Right atrium auricular region (tissue), 2 donors: Measurements from ENCODE around the gene NEDD4L. TPM values are rescaled to one million over a fixed set of nuclear protein-coding genes. Genes with fewer than 3 reads are reported as not detected.
"Not testable (repeated sequence)": the region's sequence is repeated elsewhere in the genome, so short reads cannot be mapped to it uniquely, and the experiment has no call there.

Experiments
- DNase-seq: peaks from one replicate; pipeline ENCODE4 v3.0.0-alpha.2; 2019; ENCODE audit warnings: low spot score
- H3K27ac ChIP-seq, 2 donors: fragments of 200-600 bp; sonication (generic); 1 replicate in 1 of 2; 2 replicates in 1 of 2; pipeline ENCODE4 v1.5.1; 2016 to 2019
- H3K27me3 ChIP-seq, 2 donors: fragments of 200-600 bp; sonication (generic); one replicate each; pipeline versions ENCODE4 v1.5.1 to v1.6.0; 2017 to 2019
- H3K36me3 ChIP-seq: fragments of 200-600 bp; sonication (generic); one replicate; pipeline ENCODE4 v1.5.1; 2016
- H3K4me1 ChIP-seq, 2 donors: fragments of 200-600 bp; sonication (generic); one replicate each; pipeline versions ENCODE4 v1.5.1 to v1.6.0; 2017 to 2019
- H3K4me3 ChIP-seq, 2 donors: fragments of 200-600 bp; sonication (generic); 1 replicate in 1 of 2; 2 replicates in 1 of 2; pipeline ENCODE4 v1.5.1; 2017 to 2019; ENCODE audit warnings: mild to moderate bottlenecking in 1 of 2, moderate library complexity in 1 of 2
- H3K9me3 ChIP-seq, 2 donors: fragments of 200-600 bp; sonication (generic); one replicate each; pipeline ENCODE4 v1.5.1; 2019
- CTCF ChIP-seq, 2 donors: fragments of 200-600 bp; sonication (generic); IDR thresholded peaks; one replicate each; pipeline ENCODE4 v1.5.1; 2019; ENCODE audit warnings: antibody characterized with exemption in 2 of 2
- total RNA-seq, 2 donors: library from RNA; depleted of rRNA; stranded (reverse); fragments of >200 nt; gene quantifications; one replicate each; pipeline ENCODE4 v1.1.0, GENCODE V29; 2016

Gene NEDD4L
- total RNA-seq, 2 donors from 2014 or later: 45.0 to 68.0 TPM

- H3K4me1 ChIP-seq: peaks cover 0 to 30% of the 10 kb centered on the region in 2 donors
- H3K27me3 ChIP-seq: no peaks in the 10 kb centered on the region
- no peak overlapping the region for H3K4me3 ChIP-seq
- H3K9me3 ChIP-seq: no peaks in the 10 kb centered on the region
- H3K36me3 ChIP-seq: no peaks in the 10 kb centered on the region
- no peak for DNase-seq
- no peak for TF ChIP-seq CTCF (IDR thresholded peaks at IDR 0.05)
- H3K27ac ChIP-seq: peak overlapping the region in 1 of 2 donors; percentile 32
These were observed 236.2 kb downstream of the NEDD4L start for GRCh38 chr18:58280191-58280590.

- H3K4me3 ChIP-seq, DNase-seq, H3K27me3 ChIP-seq, H3K27ac ChIP-seq, H3K36me3 ChIP-seq, H3K9me3 ChIP-seq: not testable (repeated sequence)
- peaks cover 0 to 46% of the 10 kb centered on the region in 2 donors for H3K4me1 ChIP-seq
These were observed 238.8 kb downstream of the NEDD4L start for GRCh38 chr18:58282872-58283271.

- DNase-seq: no peak
- no peaks in the 10 kb centered on the region for H3K9me3 ChIP-seq
- H3K36me3 ChIP-seq: no peaks in the 10 kb centered on the region
- H3K27ac ChIP-seq: peak overlapping the region in 1 of 2 donors; percentile 83
- H3K4me3 ChIP-seq: no peak overlapping the region
- H3K4me1 ChIP-seq: peaks cover 0 to 59% of the 10 kb centered on the region in 2 donors
- H3K27me3 ChIP-seq: no peaks in the 10 kb centered on the region
- TF ChIP-seq CTCF (IDR thresholded peaks at IDR 0.05): no peak
These were observed 240.8 kb downstream of the NEDD4L start for GRCh38 chr18:58284699-58285448.

GRCh38 chr18:58285449-58286130 lies 241.6 kb downstream of the NEDD4L start:
- Histone ChIP-seq H3K27me3 (no peaks in the 10 kb centered on the region), H3K27ac (peak overlapping the region in 1 of 2 donors; percentile 83), H3K9me3 (no peaks in the 10 kb centered on the region), H3K4me1 (peaks cover 0 to 60% of the 10 kb centered on the region in 2 donors), H3K4me3 (no peak overlapping the region), H3K36me3 (no peaks in the 10 kb centered on the region)
- no peak for TF ChIP-seq CTCF (IDR thresholded peaks at IDR 0.05)
- no peak for DNase-seq

- no peak overlapping the region for H3K4me3 ChIP-seq
- DNase-seq: no peak
- no peak for TF ChIP-seq CTCF (IDR thresholded peaks at IDR 0.05)
- peaks cover 0 to 72% of the 10 kb centered on the region in 2 donors for H3K4me1 ChIP-seq
- no peaks in the 10 kb centered on the region for H3K9me3 ChIP-seq
- H3K27ac ChIP-seq: peak overlapping the region in 1 of 2 donors; percentile 83
- H3K27me3 ChIP-seq: no peaks in the 10 kb centered on the region
- no peaks in the 10 kb centered on the region for H3K36me3 ChIP-seq
These were observed 242.8 kb downstream of the NEDD4L start for GRCh38 chr18:58286632-58287352.
